Lower lobe of right lung (tissue), 2 donors: ENCODE data around the gene ACSL3. TPM values are rescaled to one million over a fixed set of nuclear protein-coding genes. Genes with fewer than 3 reads are reported as not detected.

Experiments
- ATAC-seq, 2 donors: fragments of 200-7000 bp; cut with Tn5 transposase; one replicate each; pipeline ENCODE4 v1.9.1; 2020 to 2022; ENCODE audit warnings: mild to moderate bottlenecking in 2 of 2, moderate library complexity in 2 of 2
- DNase-seq: peaks from one replicate; pipeline ENCODE4 v3.0.0-alpha.2; 2020
- H3K27ac ChIP-seq: fragments of 200-600 bp; one replicate; pipeline ENCODE4 v1.8.0; 2022
- H3K27me3 ChIP-seq: fragments of 200-600 bp; one replicate; pipeline ENCODE4 v1.8.0; 2022; ENCODE audit warnings: low read depth
- H3K36me3 ChIP-seq: fragments of 200-600 bp; one replicate; pipeline ENCODE4 v1.8.0; 2022; ENCODE audit warnings: mild to moderate bottlenecking
- H3K4me1 ChIP-seq: fragments of 200-600 bp; one replicate; pipeline ENCODE4 v1.8.0; 2022
- H3K4me3 ChIP-seq: fragments of 200-600 bp; one replicate; pipeline ENCODE4 v1.8.0; 2022; ENCODE audit warnings: mild to moderate bottlenecking
- H3K9me3 ChIP-seq: fragments of 200-600 bp; one replicate; pipeline ENCODE4 v1.8.0; 2022
- CTCF ChIP-seq: fragments of 200-600 bp; IDR thresholded peaks from one replicate; pipeline ENCODE4 v1.8.0; 2022; ENCODE audit warnings: antibody characterized with exemption, mild to moderate bottlenecking
- intact Hi-C: fragments of 100-400 bp; cut with DNase I; formaldehyde crosslinking; loops from one replicate; pipeline ENCODE4 v1.11.0; 2022
- total RNA-seq: library from RNA; stranded (reverse); fragmentation: NEBNext Ultra II Directional; extraction: Animal tissue kit (Norgen Biotek cat#: 25700); gene quantifications from one replicate; pipeline ENCODE4 v1.2.1, GENCODE V29; 2021
- donor health status: DM: no; HTN: yes; CAD: no; lungs with severe emphysema.

ACSL3 gene
- total RNA-seq, 1 donor from 2014 or later: 74.2 TPM

- intact Hi-C loops: no loop called here
- TF ChIP-seq CTCF: no peak
- H3K4me3 ChIP-seq: no peak overlapping the region
- H3K36me3 ChIP-seq: no peaks in the 10 kb centered on the region
- H3K4me1 ChIP-seq: no peaks in the 10 kb centered on the region
- H3K27me3 ChIP-seq: no peaks in the 10 kb centered on the region
- no peaks in the 10 kb centered on the region for H3K9me3 ChIP-seq
- H3K27ac ChIP-seq: no peak overlapping the region
- DNase-seq (no peak), ATAC-seq (no peak)
Measured at GRCh38 chr2:222825031-222825430, 35.8 kb upstream of the ACSL3 start.

GRCh38 chr2:222827417-222827816 is 33.4 kb upstream of the ACSL3 start:
- Histone ChIP-seq H3K36me3 (no peaks in the 10 kb centered on the region), H3K9me3 (no peaks in the 10 kb centered on the region), H3K4me3 (no peak overlapping the region), H3K27me3 (no peaks in the 10 kb centered on the region), H3K27ac (no peak overlapping the region), H3K4me1 (no peaks in the 10 kb centered on the region)
- no peak for DNase-seq
- intact Hi-C loops: no loop called here
- ATAC-seq: no peak
- TF ChIP-seq CTCF: no peak

GRCh38 chr2:222828572-222828971 is 32.3 kb upstream of the ACSL3 start:
- Histone ChIP-seq H3K27me3 (no peaks in the 10 kb centered on the region), H3K4me1 (no peaks in the 10 kb centered on the region), H3K4me3 (no peak overlapping the region), H3K27ac (no peak overlapping the region), H3K36me3 (no peaks in the 10 kb centered on the region), H3K9me3 (no peaks in the 10 kb centered on the region)
- intact Hi-C loops: no loop called here
- TF ChIP-seq CTCF: no peak
- DNase-seq (no peak), ATAC-seq (no peak)

GRCh38 chr2:222830164-222830563 is 30.7 kb upstream of the ACSL3 start:
- no peak for DNase-seq
- Histone ChIP-seq H3K36me3 (no peaks in the 10 kb centered on the region), H3K27ac (no peak overlapping the region), H3K4me3 (no peak overlapping the region), H3K4me1 (no peaks in the 10 kb centered on the region), H3K27me3 (no peaks in the 10 kb centered on the region), H3K9me3 (no peaks in the 10 kb centered on the region)
- intact Hi-C loops: no loop called here
- no peak for TF ChIP-seq CTCF
- ATAC-seq: no peak

- DNase-seq: no peak
- no peak for TF ChIP-seq CTCF
- H3K4me1 ChIP-seq: no peaks in the 10 kb centered on the region
- ATAC-seq: no peak
- intact Hi-C loops: no loop called here
- no peaks in the 10 kb centered on the region for H3K36me3 ChIP-seq
- H3K27me3 ChIP-seq: no peaks in the 10 kb centered on the region
- H3K27ac ChIP-seq: no peak overlapping the region
- no peaks in the 10 kb centered on the region for H3K9me3 ChIP-seq
- H3K4me3 ChIP-seq: no peak overlapping the region
Measured at GRCh38 chr2:222833410-222833809, 27.4 kb upstream of the ACSL3 start.
